AG04450 (cell line): ENCODE data around the gene VEPH1. TPM values are rescaled to one million over a fixed set of nuclear protein-coding genes. Genes with fewer than 3 reads are reported as not detected.

ENCODE experiments used
- CTCF ChIA-PET: fragments of 300-600, 350-600 bp; formaldehyde crosslinking; extraction: SDS; loops from one replicate; lab custom pipeline; 2022; ENCODE audit warnings: antibody characterized with exemption, inconsistent platforms; lab: Charles Lee
- POLR2A ChIA-PET: fragments of 350-600 bp; formaldehyde crosslinking; extraction: SDS; loops from one replicate; lab custom pipeline; 2021; ENCODE audit warnings: antibody characterized with exemption, inconsistent platforms; lab: Yijun Ruan, JAX
- DNase-seq: peaks from one replicate; pipeline ENCODE4 v3.0.0-alpha.2; 2011; ENCODE audit warnings: low read depth, low spot score
- H3K27ac ChIP-seq: one replicate; pipeline ENCODE4 v1.5.1; 2012; ENCODE audit warnings: low read depth, low read length, control low read depth
- H3K27me3 ChIP-seq: one replicate; pipeline ENCODE4 v1.6.0; 2012; ENCODE audit warnings: low read length; ENCODE audit not compliant: control insufficient read depth, insufficient read depth
- H3K4me3 ChIP-seq: 2 replicates; pipeline ENCODE4 v1.5.1; 2011; ENCODE audit warnings: mild to moderate bottlenecking, low read depth, low read length, control low read depth
- H3K9me3 ChIP-seq: 2 replicates; pipeline ENCODE4 v1.5.1; 2012; ENCODE audit warnings: low read length; ENCODE audit not compliant: control insufficient read depth, insufficient read depth
- polyA plus RNA-seq: library from polyadenylated mRNA; depleted of rRNA; stranded (reverse); fragments of >200 nt; gene quantifications from 2 replicates; pipeline ENCODE4 v1.2.3, GENCODE V29; 2011; rRNA removed
- TF ChIP-seq, protein P1 (sequence below): IDR thresholded peaks from 2 replicates; pipeline ENCODE4 v1.5.1; 2011; ENCODE audit warnings: low read depth, low read length, control low read depth, inconsistent platforms

Gene VEPH1
- polyA plus RNA-seq, 1 experiment: 36.4 TPM

DNA sequence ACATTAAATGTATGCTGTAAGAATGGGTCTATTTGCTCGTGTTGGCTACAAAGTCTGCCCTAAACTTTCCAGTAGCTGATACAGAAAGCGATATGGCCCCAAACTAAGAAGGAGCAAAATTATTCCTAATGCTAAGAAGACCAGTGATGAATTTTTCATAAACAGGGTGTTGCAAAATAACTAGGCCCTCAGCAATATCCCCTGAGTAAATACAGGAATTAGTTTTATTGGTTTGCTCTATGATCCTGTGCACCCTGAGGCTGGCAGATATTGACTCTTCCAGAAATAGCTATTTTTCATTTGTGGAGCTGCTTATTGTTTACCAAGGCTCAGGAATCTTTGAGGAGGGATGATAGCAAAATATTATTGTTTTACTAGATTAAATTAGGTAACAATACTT is 282.3 kb downstream of the VEPH1 start:
- H3K4me3 ChIP-seq: no peak overlapping the region
- H3K9me3 ChIP-seq: no peaks in the 10 kb centered on the region
- no peak for DNase-seq
- no peak overlapping the region for H3K27ac ChIP-seq
- no peaks in the 10 kb centered on the region for H3K27me3 ChIP-seq
- TF ChIP-seq, protein P1, sequence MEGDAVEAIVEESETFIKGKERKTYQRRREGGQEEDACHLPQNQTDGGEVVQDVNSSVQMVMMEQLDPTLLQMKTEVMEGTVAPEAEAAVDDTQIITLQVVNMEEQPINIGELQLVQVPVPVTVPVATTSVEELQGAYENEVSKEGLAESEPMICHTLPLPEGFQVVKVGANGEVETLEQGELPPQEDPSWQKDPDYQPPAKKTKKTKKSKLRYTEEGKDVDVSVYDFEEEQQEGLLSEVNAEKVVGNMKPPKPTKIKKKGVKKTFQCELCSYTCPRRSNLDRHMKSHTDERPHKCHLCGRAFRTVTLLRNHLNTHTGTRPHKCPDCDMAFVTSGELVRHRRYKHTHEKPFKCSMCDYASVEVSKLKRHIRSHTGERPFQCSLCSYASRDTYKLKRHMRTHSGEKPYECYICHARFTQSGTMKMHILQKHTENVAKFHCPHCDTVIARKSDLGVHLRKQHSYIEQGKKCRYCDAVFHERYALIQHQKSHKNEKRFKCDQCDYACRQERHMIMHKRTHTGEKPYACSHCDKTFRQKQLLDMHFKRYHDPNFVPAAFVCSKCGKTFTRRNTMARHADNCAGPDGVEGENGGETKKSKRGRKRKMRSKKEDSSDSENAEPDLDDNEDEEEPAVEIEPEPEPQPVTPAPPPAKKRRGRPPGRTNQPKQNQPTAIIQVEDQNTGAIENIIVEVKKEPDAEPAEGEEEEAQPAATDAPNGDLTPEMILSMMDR: no peak
- ChIA-PET POLR2A (no interaction called here), CTCF (no interaction called here)

DNA sequence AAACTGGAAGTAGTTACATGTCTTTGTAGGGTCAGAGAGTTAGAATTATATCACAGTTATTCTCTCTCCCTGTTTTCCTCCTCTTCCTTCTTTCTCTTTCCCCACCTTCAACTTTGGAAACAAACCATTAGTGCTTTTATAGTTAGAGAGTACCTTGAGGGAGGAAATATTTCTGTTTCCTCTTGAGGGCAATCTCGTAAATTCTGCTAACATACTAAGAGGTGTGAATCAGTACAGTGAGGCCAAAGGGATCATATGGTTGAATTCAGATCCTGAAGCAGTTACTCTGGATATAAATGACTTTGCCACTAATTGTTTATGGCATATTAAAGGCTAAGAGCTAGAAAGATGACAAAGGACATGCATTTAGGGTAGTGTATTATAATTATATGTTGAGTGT is 283.0 kb downstream of the VEPH1 start:
- CTCF ChIA-PET: no interaction called here
- Histone ChIP-seq H3K4me3 (no peak overlapping the region), H3K27ac (no peak overlapping the region), H3K27me3 (no peaks in the 10 kb centered on the region), H3K9me3 (no peaks in the 10 kb centered on the region)
- POLR2A ChIA-PET: no interaction called here
- TF ChIP-seq, protein P1: no peak
- DNase-seq: no peak

DNA sequence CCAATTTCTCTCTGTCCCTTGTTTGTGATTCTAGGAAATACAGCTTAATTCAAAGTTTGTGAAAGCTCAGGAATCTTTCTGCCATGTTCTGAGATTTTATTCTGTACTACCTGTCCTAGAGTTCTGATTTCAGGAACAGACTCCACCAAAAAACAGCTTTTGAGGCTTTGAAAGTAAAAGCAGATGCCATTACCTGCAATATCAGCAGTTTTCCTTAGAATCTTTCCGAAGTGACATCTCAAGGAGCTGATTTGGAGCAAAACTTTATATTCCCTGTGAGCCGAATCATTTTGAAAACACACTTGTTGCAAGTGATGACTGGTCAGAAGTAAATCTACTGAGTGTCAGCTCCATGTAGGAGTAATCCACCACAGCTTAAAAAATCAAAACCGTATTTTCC is 284.0 kb downstream of the VEPH1 start:
- TF ChIP-seq, protein P1: no peak
- DNase-seq: no peak
- Histone ChIP-seq H3K27me3 (no peaks in the 10 kb centered on the region), H3K4me3 (no peak overlapping the region), H3K27ac (no peak overlapping the region), H3K9me3 (no peaks in the 10 kb centered on the region; the same call in 1 of the 2 replicates)
- CTCF ChIA-PET: interaction anchor here (1.0 to 1.1 kb wide), 2 partner anchors 15 to 21 kb away, joined by 3 to 4 read pairs; no protein-coding TSS in a partner anchor
- POLR2A ChIA-PET: no interaction called here

Other genes with a start within 250 kb of the VEPH1 start
- gene PTX3, start 66.6 kb downstream of the VEPH1 start, polyA plus RNA-seq: 210 and 235 TPM in 2 replicates